Smooth muscle cell (in vitro differentiated cells): ENCODE results near the gene RBM3. TPM values are rescaled to one million over a fixed set of nuclear protein-coding genes. Genes with fewer than 3 reads are reported as not detected.

Experiments used
- DNase-seq: peaks from one replicate; lab custom pipeline; 2025; ENCODE audit not compliant: unreplicated experiment; lab: John Stamatoyannopoulos, UW
- H2AFZ ChIP-seq: fragments of 200-600 bp; sonication (generic); 2 replicates; pipeline ENCODE4 v1.6.0; 2016; ENCODE audit warnings: antibody characterized with exemption, low read depth, mild to moderate bottlenecking
- H3F3A ChIP-seq: fragments of 200-600 bp; sonication (generic); 2 replicates; pipeline ENCODE4 v1.6.0; 2017; ENCODE audit warnings: antibody characterized with exemption, low read depth
- H3K27ac ChIP-seq: fragments of 200-600 bp; sonication (generic); 2 replicates; pipeline ENCODE4 v1.5.1; 2016; ENCODE audit warnings: low read depth, mild to moderate bottlenecking
- H3K27me3 ChIP-seq: fragments of 200-600 bp; sonication (generic); 2 replicates; pipeline ENCODE4 v1.6.1; 2016; ENCODE audit warnings: low read depth, mild to moderate bottlenecking
- H3K36me3 ChIP-seq: fragments of 200-600 bp; sonication (generic); 2 replicates; pipeline ENCODE4 v1.5.1; 2016; ENCODE audit warnings: low read depth
- H3K4me1 ChIP-seq: fragments of 200-600 bp; sonication (generic); 2 replicates; pipeline ENCODE4 v1.5.1; 2016; ENCODE audit warnings: low read depth
- H3K4me2 ChIP-seq: fragments of 200-600 bp; sonication (generic); 2 replicates; pipeline ENCODE4 v1.6.0; 2016; ENCODE audit warnings: mild to moderate bottlenecking
- H3K4me3 ChIP-seq: fragments of 200-600 bp; sonication (generic); 2 replicates; pipeline ENCODE4 v1.5.1; 2016; ENCODE audit warnings: mild to moderate bottlenecking
- H3K79me2 ChIP-seq: fragments of 200-600 bp; sonication (generic); 2 replicates; pipeline ENCODE4 v1.6.0; 2016; ENCODE audit warnings: low read depth, mild to moderate bottlenecking
- H3K9ac ChIP-seq: fragments of 200-600 bp; sonication (generic); 2 replicates; pipeline ENCODE4 v1.6.0; 2016; ENCODE audit warnings: low read depth
- H3K9me3 ChIP-seq: fragments of 200-600 bp; sonication (generic); replicated peaks from 2 replicates; pipeline ENCODE4 v1.5.1; 2016; ENCODE audit warnings: low read depth
- H4K20me1 ChIP-seq: fragments of 200-600 bp; sonication (generic); 2 replicates; pipeline ENCODE4 v1.6.0; 2016; ENCODE audit warnings: low read depth
- CTCF ChIP-seq: fragments of 200-600 bp; sonication (generic); IDR thresholded peaks from 2 replicates; pipeline ENCODE4 v1.5.1; 2017; ENCODE audit warnings: borderline replicate concordance, mild to moderate bottlenecking, antibody characterized with exemption; ENCODE audit not compliant: insufficient read depth, poor library complexity, severe bottlenecking
- WGBS: methylation state at CpG from one replicate; pipeline ENCODE4 v1.1.7; 2016; ENCODE audit warnings: low lambda C conversion rate; 5-methylcytosine and 5-hydroxymethylcytosine counted together
- polyA plus RNA-seq: library from polyadenylated mRNA; unstranded; fragments of >200 nt; fragmentation: Nextera tagmentation; extraction: Ambion mirVana; gene quantifications from 2 replicates; pipeline ENCODE4 v1.2.1, GENCODE V29; 2016
- total RNA-seq: library from RNA; depleted of rRNA; stranded (reverse); fragments of >200 nt; gene quantifications from 2 replicates; pipeline ENCODE4 v1.2.3, GENCODE V29; 2014

RBM3 gene
- total and polyA plus RNA-seq, 2 experiments from 2014 or later: 110 to 111 TPM

- WGBS: 89% methylated on average over 21 of the region's 21 CpGs
- Histone ChIP-seq H3K9me3 (no peaks in the 10 kb centered on the region), H3K27me3 (no peaks in the 10 kb centered on the region), H2AFZ (no peak overlapping the region), H3K27ac (peak overlapping the region; percentile 15), H3K36me3 (no peaks in the 10 kb centered on the region), H3K9ac (no peak overlapping the region), H3K4me3 (no peak overlapping the region), H3K79me2 (no peaks in the 10 kb centered on the region), H3K4me2 (no peak overlapping the region), H4K20me1 (no peaks in the 10 kb centered on the region), H3K4me1 (no peaks in the 10 kb centered on the region), H3F3A (no peaks in the 10 kb centered on the region)
- no peak for DNase-seq
- no peak for TF ChIP-seq CTCF
Measured at GRCh38 chrX:48590203-48591103, 16.2 kb downstream of the RBM3 start.

GRCh38 chrX:48591255-48591791, 17.0 kb downstream of the RBM3 start:
- no peak overlapping the region for H3K4me2 ChIP-seq
- TF ChIP-seq CTCF: no peak
- H3K36me3 ChIP-seq: no peaks in the 10 kb centered on the region
- no peaks in the 10 kb centered on the region for H3K79me2 ChIP-seq
- peak overlapping the region; percentile 25 for H3K27ac ChIP-seq
- no peaks in the 10 kb centered on the region for H3K27me3 ChIP-seq
- no peaks in the 10 kb centered on the region for H3K4me1 ChIP-seq
- WGBS: 69% methylated on average over 9 of the region's 9 CpGs
- H2AFZ ChIP-seq: no peak overlapping the region
- no peaks in the 10 kb centered on the region for H3F3A ChIP-seq
- no peak overlapping the region for H3K9ac ChIP-seq
- no peaks in the 10 kb centered on the region for H4K20me1 ChIP-seq
- H3K4me3 ChIP-seq: no peak overlapping the region
- no peaks in the 10 kb centered on the region for H3K9me3 ChIP-seq
- DNase-seq: no peak

- Histone ChIP-seq H3K4me2 (no peak overlapping the region), H2AFZ (no peak overlapping the region), H3F3A (no peaks in the 10 kb centered on the region), H3K27me3 (no peaks in the 10 kb centered on the region), H3K4me3 (no peak overlapping the region), H3K79me2 (no peaks in the 10 kb centered on the region), H3K27ac (no peak overlapping the region), H3K9me3 (no peaks in the 10 kb centered on the region), H3K4me1 (no peaks in the 10 kb centered on the region), H4K20me1 (no peaks in the 10 kb centered on the region), H3K9ac (no peak overlapping the region), H3K36me3 (no peaks in the 10 kb centered on the region)
- WGBS: 77% methylated on average over 5 of the region's 5 CpGs
- TF ChIP-seq CTCF: no peak
- DNase-seq: no peak
Measured at GRCh38 chrX:48592971-48593370, 18.7 kb downstream of the RBM3 start.

GRCh38 chrX:48595929-48596328, 21.6 kb downstream of the RBM3 start:
- no peak overlapping the region for H3K4me2 ChIP-seq
- TF ChIP-seq CTCF: no peak
- H4K20me1 ChIP-seq: no peaks in the 10 kb centered on the region
- H3K4me3 ChIP-seq: no peak overlapping the region
- H2AFZ ChIP-seq: no peak overlapping the region
- H3K9me3 ChIP-seq: no peaks in the 10 kb centered on the region
- no peaks in the 10 kb centered on the region for H3K79me2 ChIP-seq
- no peaks in the 10 kb centered on the region for H3K4me1 ChIP-seq
- H3K36me3 ChIP-seq: no peaks in the 10 kb centered on the region
- H3K27me3 ChIP-seq: no peaks in the 10 kb centered on the region
- H3K9ac ChIP-seq: no peak overlapping the region
- no peak for DNase-seq
- no peaks in the 10 kb centered on the region for H3F3A ChIP-seq
- H3K27ac ChIP-seq: no peak overlapping the region
- 74% methylated on average over 2 of the region's 2 CpGs for WGBS
